NCI-H187 treated with DMSO at 0.1 percent for 48 hours (cell line): ENCODE results near the gene DMGDH.
"Not testable (repeated sequence)": the region's sequence is repeated elsewhere in the genome, so short reads cannot be mapped to it uniquely, and the experiment has no call there.

Source experiments
- DNase-seq: peaks from one replicate; lab custom pipeline; 2025; lab: John Stamatoyannopoulos, UW

The DMGDH gene

DNA sequence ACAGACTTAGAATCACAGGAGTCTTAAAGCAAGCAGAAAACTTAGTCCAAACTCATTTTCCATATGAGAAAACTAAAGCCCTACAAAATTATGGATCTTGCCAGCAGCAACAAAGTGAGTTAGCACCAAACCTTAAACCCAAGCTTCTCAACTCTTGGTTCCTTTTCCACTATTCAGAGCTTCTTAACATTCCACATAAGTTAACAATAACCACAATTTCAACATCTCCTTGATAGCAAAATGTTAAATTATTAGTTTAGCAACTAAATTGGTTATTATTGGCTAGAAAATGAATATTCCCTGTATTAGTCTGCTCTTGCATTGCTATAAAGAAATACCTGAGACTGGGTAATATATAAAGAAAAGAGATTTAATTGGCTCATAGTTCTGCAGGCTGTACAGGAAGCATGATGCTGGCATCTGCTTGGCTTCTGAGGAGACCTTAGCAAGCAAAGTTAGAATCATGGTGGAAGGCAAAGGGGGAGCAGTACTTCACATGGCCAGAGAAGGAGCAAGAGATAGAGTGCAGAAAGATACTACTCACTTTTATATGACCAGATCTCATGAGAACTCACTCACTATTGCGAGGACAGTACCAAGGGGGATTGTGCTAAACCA is 58.1 kb downstream of the DMGDH start:
- DNase-seq = no peak

DNA sequence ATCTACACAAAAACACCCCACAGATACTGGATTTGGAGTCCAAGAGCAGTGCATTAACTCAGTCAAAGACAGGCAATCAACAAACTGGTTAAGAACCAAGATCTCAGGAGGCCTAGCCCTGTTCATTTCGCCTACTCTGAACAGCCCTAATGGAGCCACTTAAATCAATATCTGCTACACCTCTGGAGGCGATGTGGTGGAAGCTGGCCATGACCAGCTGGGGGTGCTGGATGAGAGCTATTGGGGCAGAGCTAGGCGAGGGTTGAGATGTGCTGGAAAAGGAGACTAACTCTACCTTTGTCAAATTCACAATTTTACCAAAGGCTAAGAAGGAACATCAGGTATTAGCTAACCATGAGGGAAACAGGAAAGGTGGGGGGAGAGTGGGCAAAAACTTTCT is 61.1 kb downstream of the DMGDH start:
- DNase-seq = no peak

DNA sequence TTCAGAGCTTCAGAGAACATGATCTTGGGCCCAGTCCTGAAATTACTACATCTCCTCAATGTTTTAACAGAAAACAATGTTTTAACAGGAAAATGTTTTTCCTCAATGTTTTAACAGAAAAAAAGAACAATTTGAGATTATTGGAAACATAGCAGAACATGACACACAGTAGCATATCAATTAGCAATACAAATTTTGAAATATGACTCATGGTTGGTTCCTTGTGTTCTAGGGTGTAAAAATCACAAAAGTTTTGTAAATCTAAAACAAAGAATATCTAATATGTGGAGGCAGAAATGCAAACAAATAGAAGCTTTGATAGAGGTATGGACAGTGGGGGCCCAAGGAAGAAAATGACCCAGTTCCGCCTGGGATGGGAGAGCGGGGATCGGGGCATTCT is 61.6 kb downstream of the DMGDH start:
- no peak for DNase-seq

DNA sequence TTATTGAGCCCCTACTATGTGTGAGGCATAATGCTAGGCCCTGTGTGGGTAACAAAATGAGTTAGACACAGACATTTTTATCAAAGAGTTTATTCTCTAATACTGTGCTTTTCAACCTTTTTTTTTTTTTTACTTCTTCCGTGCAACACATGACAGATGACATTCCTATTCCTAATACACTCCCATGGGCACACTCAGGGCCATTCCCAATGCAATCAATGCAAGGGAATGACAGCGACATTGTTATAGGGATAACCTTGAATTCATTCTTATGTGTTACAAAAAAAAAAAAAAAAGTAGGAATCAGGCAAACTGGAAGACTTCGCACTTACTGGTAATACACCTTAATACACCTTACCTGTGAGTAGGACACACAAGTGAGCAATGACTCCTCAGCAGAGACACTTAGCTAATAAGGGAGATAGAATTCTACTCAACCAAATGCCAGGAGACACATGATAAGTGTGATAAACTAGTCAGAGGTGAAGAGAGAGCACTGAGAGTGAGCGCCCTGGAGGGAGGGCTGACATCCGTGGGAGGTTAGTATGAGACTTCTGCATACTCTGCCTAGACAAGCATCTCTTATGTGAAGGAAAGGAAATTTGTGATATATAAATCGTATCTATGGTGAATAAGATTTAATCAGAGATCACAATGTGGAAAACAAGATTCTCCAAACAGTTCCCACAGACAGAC is 63.4 kb downstream of the DMGDH start:
- no peak for DNase-seq

DNA sequence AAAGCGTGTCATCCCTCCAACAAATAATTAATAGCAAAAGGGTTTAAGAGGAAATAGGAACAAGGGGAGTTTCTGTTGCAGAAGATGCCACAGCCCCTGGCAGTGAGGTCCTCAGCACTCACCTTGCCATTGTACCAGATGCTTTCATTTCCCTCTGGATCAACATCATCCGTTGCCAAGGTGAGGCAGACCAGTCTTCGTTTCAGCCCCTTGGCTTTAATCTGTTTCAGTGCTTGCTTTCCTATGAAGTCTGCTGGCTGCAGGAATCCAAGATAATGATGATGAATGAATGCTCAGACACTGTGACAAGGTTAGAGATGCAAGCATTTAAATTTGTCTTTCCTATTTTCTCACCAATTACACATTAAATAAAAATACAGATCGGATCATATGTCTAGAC is 64.3 kb downstream of the DMGDH start:
- DNase-seq = no peak

DNA sequence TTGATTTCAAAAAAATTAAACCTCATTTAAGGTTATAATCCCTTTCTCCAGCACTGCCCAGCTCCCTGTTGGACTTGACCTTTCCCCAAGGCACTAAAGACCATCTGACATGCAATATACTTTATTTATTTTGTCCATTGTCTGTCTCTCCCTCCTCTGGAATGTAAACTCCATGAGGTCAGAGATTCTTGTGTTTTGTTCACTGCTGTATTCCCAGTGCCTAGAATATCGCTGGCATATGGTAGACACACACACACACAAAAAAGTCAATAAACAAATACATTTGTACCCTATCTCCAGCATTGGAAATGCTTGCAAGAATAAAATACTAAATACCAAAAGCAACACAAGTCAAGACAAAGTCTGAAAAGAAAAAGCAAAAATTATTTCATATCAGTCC is 67.1 kb downstream of the DMGDH start:
- DNase-seq = no peak

DNA sequence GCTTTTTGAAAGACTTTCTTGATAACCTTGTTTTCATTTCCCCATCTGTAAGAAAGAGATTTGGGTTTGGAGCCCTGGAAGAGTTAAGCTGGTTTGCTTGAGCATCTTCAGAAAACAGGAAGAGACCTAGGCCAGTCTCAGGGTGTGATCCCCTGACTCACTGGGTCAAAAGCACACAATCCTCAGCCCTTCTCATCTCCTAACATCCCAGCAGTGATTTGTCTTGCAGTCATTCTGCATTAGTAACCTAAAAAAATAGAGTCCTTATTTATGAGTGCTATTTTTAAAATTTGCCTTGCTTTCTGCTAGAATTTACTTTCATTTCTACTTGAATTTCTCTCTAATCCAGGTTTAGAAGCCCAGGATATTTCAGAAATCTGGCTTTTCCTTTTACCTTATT is 68.0 kb downstream of the DMGDH start:
- DNase-seq = no peak

DNA sequence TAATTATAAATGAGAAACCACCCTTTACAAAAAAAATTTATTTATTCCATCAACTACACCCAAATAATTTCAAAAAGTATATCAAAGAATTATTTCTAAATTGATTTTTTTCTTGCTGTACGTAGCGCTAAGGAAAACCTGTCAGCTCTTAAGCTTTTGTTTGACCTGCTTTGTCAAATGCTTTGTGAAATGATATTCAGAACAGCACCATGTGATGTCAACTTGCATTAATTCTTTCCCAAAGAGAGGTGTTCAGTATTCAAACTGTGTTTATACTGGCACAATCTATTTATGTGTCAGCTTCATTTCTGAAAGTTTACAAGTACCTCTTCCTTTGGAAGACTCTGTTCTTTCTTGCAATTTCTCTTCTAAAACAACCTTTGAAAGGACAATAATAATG is 72.4 kb downstream of the DMGDH start:
- no peak for DNase-seq

DNA sequence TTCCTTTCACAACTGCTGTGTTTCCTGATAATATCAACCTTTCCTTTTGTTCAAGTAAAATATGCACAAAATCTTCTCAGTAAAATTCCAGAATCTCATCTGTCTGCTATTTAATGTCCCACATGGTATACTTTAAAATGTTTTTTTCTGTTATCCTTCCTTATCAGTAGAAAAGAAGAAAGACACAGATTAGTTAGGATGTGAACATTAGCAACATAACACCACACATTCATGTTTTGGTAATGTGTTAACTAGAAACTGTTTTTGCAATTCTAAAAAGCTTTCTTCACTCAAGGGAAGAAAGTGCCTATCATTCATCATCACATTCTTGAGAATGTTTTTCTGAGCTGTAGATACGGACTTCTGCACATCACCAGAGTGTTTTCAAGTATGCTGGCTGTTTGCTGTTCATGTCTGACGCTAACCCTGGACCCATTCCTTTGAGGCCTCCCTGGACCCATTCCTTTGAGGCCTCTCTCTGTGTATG is 73.9 kb downstream of the DMGDH start:
- DNase-seq = no peak

DNA sequence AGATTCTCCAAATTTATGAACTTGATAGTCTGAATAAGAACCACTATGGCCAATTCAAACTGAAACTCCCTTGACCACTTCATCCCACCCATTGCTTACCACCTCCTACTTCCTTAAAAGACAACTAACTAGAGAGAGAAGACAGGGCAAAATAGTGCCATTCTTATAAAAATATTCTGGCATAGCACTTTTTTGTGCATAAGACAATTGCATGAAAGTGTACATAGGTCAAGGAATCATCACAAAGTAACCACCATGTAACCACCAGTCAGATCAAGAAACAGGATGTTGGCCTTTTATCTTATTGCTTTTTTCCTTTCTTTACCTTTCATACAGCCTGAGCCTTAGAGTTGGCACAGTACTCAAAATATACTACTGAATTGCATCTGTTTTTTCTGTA is 76.3 kb downstream of the DMGDH start:
- no peak for DNase-seq

DNA sequence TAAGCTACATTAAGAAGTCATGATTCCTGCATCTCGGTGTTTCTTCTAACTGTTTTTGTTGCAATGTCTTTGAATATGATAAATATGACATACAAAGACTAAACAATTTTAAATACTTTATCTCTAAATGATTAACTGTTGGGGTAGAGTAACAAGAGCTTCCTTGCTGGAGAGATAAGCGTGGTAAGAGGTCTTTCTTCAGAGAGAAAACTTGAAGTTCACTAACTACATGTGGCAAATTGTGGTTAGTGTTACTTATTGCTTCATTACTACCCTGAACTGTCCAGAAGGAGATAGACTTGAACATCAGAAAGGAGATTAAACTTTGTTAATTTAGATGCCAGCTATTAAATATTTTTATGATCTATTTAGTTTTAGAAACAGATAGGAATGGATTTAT is 77.3 kb downstream of the DMGDH start:
- DNase-seq = no peak

DNA sequence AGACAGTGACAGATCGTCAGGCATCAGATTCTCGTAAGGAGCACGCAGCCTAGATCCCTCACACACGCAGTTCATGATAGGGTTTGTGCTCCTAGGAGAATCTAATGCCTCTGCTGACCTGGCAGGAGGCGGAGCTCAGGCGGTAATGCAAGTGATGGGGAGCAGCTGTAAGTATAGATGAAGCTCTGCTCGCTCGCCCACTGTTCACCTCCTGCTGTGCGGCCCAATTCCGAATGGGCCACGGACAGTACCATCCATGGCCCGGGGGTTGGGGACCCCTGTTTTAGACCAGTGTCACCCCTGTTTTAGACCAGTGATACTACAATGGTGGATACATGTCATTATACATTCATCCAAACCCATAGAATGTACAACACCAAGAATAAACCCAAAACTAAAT is 80.4 kb downstream of the DMGDH start:
- DNase-seq = no peak

DNA sequence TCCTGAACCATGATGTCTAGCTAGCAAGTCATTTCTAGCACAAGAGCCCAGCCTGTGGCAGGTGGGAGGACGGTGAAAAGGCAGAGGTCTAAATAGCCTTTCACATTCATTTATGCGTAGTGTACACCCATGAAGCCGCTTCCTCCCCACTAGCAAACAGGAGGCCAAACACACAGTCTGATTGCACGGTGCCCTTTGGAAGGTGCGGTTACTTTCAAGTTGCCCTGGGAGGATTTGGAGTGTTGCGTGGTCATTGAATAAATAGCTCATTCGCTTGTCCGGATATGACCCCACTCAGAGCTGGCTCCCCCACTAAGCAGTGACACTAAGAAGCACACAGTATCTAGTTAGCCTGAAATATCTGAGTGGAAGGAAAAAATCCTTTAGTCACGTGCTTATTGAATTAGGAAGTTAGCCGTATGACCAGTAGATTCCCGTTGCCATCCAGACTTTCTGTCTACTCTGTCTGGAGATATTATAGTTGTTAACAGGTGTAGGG is 83.7 kb downstream of the DMGDH start:
- DNase-seq = no peak

DNA sequence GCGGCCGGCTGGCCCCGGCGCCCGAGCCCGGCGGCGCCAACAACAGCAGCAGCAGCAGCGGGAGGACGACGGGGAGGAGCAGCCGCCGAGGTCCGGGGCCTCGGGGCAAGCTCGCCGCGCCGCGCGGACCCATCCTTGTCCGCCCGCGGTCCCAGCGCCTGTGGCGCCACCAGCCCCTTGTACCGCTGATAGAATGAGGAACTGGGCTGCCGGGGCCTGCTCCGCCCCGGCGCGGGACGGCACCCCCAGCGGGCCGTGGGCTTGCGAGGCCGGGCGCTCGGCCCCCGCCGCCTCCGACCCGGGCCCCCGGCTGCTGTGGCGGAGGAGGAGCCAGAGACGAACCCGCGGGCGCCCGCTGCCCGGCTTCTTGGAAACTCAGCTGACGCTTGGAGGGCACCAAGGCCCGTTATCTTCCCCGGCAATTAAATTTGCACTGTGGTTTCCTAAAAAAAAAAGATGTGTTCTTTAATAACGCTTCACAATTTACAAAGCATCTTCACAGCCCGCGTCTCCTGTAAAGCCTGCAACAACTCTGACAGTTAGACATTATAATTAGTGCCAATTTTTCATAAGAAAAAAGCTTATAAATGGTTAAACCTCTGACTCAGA is 84.3 kb downstream of the DMGDH start, which contains the start of gene ARSB:
Gene ARSB (minus strand): TSS at position 195 of the 609 bp plus-strand sequence. CDS start 62 bp downstream, at position 133.
- no peak for DNase-seq

DNA sequence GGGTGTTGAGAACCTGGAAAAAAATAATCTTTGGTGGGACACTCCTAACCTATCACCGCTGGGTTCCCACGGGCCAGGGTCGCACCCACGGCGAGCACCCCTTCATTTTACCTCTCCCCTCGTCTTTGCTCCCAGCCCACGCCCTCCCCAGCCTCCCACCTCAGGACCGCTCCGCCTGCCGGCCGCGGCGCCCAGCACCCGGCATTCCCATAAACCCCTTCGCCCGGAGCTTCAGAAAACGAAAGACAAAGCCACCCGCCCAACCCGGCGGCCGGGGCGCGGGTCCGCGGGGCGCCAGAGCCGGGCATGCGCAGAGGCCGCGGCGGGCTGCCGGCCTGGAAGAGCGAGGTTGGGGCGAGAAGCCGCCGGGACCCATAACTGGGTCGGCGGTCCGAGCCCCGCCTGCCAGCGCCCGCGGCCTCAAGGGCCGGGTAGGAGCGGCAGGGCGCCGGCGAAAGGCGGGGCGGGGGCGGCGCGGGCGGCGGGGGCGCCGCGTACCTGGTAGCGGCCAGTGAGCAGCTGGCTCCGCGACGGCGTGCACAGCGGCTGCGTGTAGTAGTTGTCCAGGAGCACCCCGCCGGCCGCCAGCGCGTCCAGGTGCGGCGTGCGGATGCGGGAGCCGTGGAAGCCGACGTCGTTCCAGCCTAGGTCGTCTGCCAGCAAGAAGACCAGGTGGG is 84.9 kb downstream of the DMGDH start:
- DNase-seq = peak; percentile 83

DNA sequence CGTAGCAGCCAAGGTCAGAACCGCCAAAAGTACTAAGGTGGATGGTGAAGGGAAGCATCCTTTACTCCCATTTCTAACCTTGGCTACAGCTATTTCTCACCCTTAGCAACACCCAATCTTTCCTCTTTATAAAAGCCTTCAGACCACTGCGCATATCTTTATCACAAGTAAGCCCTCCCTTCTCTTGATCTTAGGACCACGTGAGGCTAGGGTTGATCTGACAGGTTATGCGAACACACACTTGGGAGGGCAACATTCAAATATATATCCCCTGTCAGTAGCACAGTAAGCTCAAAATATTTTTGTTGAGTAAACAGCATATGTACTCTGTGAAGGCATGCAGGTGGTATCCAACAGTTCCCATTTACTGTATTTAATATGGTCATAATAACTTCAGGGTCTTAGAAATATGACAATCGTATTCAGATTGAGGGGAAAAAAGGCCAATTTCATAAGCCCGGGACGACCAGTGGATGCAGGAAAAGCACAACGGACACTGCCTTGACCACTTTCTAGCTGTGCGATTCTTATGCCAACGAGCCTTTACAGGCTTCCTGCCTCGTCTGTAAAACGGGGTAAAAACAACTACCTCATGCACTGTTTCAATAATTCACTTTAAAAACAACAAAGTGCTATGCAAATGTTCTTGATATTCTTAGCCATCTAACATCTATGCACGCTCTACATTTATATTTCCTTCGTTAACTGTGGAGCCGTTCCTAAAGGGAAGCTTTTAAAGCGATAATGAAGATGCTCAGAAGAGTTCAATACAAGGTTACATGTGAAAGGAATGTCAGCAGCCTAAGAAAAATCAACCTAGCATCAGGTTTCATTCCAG is 85.7 kb downstream of the DMGDH start:
- DNase-seq = no peak

DNA sequence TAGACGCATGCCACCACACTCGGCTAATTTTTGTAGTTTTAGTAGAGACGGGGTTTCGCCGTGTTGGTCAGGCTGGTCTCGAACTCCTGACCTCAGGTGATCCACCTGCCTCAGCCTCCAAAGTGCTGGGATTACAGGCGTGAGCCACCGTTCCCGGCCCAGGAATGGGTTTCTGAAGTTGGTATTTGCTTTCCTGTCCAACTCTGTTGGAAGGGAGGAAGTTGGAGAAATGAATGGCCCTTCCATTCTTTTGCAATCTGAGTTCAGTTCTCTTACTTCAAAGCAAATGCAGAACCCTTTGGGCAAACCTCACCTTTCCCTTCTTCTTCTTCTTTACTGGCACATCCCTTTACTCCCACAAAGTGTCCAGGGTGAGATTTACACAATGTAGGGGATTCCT is 86.3 kb downstream of the DMGDH start:
- not testable (repeated sequence) for DNase-seq

DNA sequence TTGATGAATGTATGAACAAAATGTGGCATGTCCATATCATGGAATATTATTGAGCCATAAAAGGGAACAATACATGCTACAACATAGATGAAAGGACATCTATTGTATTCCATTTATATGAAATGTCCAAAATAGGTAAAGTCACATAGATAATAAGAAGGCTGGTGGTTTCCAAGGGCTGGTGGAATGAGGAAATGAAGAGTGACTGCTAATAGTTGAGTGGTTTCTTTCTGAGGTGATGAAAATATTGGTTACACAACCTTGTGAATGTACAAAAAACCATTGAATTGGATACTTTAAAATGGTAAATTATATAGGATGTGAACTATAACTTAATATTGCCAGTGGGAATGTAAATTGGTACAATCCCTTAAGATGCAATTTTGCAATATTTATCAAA is 89.6 kb downstream of the DMGDH start:
- no peak for DNase-seq

DNA sequence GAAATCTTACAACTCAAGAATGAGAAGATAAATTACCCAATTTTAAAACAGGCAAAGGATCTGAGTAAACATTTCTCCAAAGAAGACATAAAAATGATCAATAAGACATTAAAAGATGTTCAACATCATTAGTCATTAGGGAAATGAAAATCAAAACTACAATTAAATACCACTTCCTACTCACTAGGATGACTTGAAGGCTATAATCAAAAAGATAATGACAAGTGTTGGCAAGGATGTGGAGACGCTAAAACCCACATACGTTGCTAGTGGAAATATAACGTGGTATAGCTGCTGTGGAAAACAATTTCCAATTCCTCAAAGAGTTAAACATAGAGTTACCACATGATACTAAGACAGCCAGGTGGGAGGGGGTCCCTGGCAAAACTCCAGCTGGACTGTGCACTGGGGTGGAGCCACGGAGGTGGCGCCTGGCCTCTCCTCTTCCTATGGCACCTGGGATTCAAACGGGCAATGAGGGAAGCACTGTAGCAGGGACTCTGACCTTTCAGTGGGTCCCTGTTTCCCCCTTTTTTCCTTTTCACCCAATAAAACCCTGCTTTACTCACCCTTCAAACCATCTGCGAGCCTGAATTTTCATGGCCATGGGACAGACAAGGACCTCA is 90.2 kb downstream of the DMGDH start:
- no peak for DNase-seq

DNA sequence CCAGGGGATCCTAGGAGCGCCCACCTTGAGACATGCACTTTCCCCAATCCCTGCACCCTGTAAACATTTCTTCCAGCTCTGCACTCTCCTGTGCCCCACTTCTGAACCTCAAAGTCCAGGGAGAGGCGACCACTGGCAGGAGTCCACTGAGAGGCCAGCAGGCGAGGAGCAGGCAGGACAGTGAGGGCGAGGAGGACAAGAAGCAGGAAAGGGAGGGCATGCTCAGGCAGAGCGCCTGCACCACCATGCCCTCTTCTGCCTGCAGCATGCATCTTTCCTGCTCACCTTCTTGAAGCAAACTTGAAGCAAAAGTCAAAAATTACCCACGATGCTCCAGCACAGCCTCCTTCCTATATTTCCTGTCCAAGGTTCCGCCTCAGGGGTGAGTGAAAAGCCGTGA is 94.4 kb downstream of the DMGDH start:
- DNase-seq = no peak

DNA sequence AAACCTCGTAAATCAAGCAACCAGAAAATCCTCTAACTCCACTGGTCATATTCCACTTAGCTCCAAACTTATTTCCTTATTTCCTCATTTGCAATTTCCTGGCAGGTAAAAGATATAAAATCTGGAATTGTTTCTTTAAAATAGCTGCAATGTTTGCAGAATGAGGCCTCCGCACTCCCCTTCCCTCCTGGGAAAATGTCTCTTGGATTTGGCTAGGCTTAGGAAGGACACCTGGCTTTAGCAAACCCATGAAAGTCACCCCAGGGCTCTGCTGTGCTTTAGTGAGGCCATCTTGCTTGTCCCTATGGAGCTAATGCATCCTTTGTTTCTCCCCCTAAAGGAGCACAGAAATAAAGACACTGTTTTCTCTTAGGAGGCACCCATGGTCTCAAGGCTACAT is 94.9 kb downstream of the DMGDH start:
- no peak for DNase-seq
